Activated naive CD4-positive, alpha-beta T cell (primary cell): ENCODE measurements around the gene HES2.
"Not testable (repeated sequence)": the region's sequence is repeated elsewhere in the genome, so short reads cannot be mapped to it uniquely, and the experiment has no call there.

Experiments used
- DNase-seq, 4 experiments: peaks; one replicate each; lab custom pipeline; 2025; lab: John Stamatoyannopoulos, UW

Gene HES2

GRCh38 chr1:6389971-6390370 is 29.7 kb downstream of the HES2 start:
- DNase-seq, result no peak

- DNase-seq, result no peak
These were observed 33.3 kb downstream of the HES2 start for GRCh38 chr1:6386371-6386949.

GRCh38 chr1:6385488-6386191 is 34.1 kb downstream of the HES2 start:
- no peak for DNase-seq

- no peak for DNase-seq
These were observed 34.8 kb downstream of the HES2 start for GRCh38 chr1:6384962-6385361.

GRCh38 chr1:6384135-6384534 is 35.6 kb downstream of the HES2 start:
- DNase-seq, result no peak

- DNase-seq, result no peak
These were observed 39.7 kb downstream of the HES2 start for GRCh38 chr1:6380037-6380436.

GRCh38 chr1:6378096-6378746 is 41.5 kb downstream of the HES2 start:
- no peak for DNase-seq

GRCh38 chr1:6373961-6374720 is 45.6 kb downstream of the HES2 start:
- no peak for DNase-seq

- DNase-seq, result not testable (repeated sequence)
These were observed 47.5 kb downstream of the HES2 start for GRCh38 chr1:6372236-6372635.

GRCh38 chr1:6370006-6370405 is 49.7 kb downstream of the HES2 start:
- DNase-seq, result no peak

GRCh38 chr1:6367381-6368012 is 52.2 kb downstream of the HES2 start:
- no peak for DNase-seq

GRCh38 chr1:6365047-6365446 is 54.7 kb downstream of the HES2 start:
- peak in 2 of 4 experiments; percentile 9 to 32 for DNase-seq

GRCh38 chr1:6363085-6363884 is 56.4 kb downstream of the HES2 start:
- DNase-seq, result not testable (repeated sequence)
